Hematopoietic multipotent progenitor cell treated with erythropoietin and hydrocortisone succinate and interleukin-3 and kit ligand, for 15 days (in vitro differentiated cells): Measurements from ENCODE around the gene SBNO1.
"Not testable (repeated sequence)": the region's sequence is repeated elsewhere in the genome, so short reads cannot be mapped to it uniquely, and the experiment has no call there.

ENCODE experiments used
- DNase-seq: peaks from one replicate; pipeline ENCODE4 v3.0.0-alpha.2; 2015; ENCODE audit warnings: low spot score

The SBNO1 gene

DNA sequence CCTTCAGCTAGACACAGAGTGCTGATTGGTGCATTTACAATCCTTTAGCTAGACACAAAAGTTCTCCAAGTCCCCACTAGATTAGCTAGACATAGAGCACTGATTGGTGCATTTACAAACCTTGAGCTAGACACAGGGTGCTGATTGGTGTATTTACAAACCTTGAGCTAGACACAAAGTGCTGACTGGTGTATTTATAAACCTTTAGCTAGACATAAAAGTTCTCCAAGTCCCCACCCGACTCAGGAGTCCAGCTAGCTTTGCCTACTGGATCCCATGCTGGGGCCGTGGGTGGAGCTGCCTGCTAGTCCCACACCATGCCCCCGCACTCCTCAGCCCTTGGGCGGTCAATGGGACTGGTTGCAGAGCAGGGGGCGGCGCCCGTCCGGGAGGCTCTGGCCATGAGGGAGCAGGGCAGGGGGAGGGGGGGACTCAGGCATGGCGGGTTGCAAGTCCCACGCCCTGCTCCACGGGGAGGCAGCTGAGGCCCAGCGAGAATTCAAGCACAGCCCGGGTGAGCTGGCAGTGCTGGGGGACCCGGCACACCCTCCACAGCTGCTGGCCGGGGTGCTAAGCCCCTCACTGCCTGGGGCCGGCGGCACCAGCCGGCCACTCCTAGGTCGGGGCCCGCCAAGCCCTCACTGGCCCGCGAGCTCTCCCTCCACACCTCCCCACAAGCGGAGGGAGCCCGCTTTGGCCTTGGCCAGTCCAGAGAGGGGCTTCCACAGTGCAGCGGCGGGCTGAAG is 115.5 kb downstream of the SBNO1 start:
- not testable (repeated sequence) for DNase-seq

DNA sequence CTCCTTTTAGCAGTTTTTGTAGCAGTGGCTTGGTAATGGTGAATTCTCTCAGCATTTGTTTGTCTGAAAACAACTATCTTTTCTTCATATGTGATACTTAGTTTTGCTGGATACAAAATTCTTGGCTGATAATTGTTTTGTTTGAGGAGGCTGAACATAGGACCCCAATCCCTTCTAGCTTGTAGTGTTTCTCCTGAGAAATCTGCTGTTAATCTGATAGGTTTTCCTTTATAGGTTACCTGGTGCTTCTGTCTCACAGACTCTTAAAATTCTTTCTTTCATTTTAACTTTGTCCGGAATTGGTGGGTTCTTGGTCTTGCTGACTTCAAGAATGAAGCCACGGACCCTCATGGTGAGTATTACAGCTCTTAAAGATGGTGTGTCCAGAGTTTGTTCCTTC is 116.5 kb downstream of the SBNO1 start:
- not testable (repeated sequence) for DNase-seq

DNA sequence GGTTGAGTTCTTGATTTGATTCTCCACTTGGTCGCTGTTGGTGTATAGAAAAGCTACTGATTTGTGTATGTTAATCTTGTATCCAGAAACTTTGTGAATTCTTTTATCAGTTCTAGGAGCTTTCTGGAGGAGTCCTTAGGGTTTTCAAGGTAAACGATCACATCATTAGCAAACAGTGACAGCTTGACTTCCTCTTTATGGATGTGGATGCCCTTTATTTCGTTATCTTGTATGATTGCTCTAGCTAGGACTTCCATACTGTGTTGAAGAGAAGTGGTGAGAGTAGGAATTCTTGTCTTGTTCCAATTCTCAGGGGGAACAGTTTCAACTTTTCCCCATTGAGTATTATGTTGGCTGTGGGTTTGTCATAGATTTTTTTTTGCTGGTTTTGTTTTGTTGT is 119.0 kb downstream of the SBNO1 start:
- DNase-seq, result no peak

DNA sequence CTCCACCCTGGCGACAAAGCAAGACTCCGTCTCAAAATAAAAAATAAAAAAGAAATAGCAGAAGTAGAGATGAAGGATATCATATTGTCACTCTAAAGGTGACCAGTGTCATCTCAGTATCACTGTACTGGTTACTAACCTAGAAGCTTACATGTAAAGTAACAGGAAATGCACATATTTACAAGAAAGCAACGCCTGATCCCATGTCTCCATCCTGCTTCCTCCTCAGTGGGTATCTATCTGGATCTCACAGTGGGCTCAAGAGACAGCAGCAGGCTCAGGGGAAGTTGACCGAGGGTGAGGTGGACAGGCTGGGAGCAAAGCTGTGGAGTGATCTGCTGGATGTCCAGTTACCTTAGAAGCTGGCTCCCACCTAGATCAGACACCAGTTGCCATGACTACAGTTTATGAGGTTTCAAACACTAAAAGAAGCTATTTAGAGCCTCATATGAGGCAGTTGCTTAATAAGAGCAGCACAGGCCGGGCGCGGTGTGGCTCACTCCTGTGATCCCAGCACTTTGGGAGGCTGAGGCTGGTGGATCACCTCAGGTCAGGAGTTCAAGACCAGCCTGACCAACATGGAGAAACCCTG is 120.9 kb downstream of the SBNO1 start:
- DNase-seq, result no peak

DNA sequence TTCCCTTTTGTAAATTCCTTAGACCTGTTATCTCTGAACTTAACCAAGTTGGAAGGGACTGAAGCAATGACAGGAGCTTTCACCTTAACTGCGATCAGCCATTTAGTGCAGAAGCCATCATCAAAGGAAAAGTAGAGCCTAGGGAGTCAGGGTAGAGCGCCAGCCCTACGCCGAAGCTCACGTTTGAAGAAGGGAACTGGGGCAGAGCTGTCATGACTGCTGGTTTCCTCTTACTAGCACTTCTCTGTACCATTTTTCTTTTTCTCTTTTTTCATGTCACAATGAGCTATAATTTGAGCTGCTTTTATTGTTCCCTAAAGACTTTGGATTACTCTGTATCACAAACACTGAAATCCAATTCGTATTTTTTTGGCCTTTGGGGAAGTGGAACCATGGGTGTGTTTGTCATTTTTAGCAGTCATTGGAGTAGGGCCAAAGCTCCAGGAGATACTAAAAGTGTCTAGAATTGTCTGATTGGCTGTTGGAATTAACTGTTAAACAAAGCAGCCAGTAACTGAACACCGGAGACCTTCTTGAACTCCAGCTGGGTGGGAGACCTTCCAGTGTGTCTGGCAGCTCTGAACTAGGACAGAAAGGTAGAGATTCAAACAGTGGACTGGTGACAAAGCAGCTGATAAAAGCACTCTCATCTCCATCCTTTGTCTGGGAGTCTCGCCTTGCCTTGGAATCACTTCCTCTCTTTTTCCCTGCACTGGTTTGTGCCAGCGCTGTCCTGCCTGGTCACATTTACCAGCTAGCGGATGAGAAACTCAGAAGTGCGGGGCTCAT is 122.3 kb downstream of the SBNO1 start:
- DNase-seq, result no peak
